ENCODE measurements around the gene PMEPA1. TPM values are rescaled to one million over a fixed set of nuclear protein-coding genes. Genes with fewer than 3 reads are reported as not detected.

Gene PMEPA1
- total RNA-seq, 1 experiment from 2014 or later = 89.8 TPM

DNA sequence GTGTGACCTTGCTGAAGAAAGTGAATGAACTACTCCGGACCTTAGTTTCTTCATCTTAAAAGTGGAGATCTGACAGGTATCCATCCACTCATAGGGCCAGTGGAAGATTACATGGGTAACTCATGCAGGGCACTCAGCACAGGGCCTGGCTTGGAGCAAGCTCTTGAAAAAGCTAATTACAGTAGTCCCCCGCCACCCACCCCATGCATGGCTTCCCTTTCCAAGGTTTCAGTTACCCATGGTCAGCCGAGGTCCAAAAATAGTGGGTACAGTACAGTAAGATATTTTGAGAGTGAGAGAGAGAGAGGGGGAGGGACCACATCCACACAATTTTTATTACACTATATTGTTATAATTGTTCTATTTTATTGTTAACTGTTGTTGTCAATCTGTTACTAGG, 7.1 kb upstream of the PMEPA1 start:
- Histone ChIP-seq H3K27me3 (ENCODE audit: control insufficient read depth, insufficient read depth, low read length) (no peaks in the 10 kb centered on the region), H3K4me3 (ENCODE audit: low read depth in 2 of 2, low read length in 2 of 2) (no peak overlapping the region), H3K4me1 (ENCODE audit: control insufficient read depth, insufficient read depth, low read length) (peaks cover 38% of the 10 kb centered on the region), H3K27ac (ENCODE audit: low read length) (no peak overlapping the region), H3K36me3 (ENCODE audit: control insufficient read depth, insufficient read depth, low read length) (no peaks in the 10 kb centered on the region), H3K9me3 (ENCODE audit: control insufficient read depth, insufficient read depth, low read depth, low read length) (no peaks in the 10 kb centered on the region)
- POLR2A ChIA-PET = no interaction called here
- DNase-seq (ENCODE audit: low read depth, low spot score) (no peak), ATAC-seq (no peak)
- in situ Hi-C loops (cut with HindIII; ENCODE audit: low pct_unique_long_range_greater_than_20kb, low sequenced_read_pairs) (no loop called here), intact Hi-C loops (cut with micrococcal nuclease; ENCODE audit: unreplicated experiment) (no loop called here)
- TF ChIP-seq SIN3A (IDR thresholded peaks at IDR 0.05; ENCODE audit: borderline replicate concordance, insufficient read depth, low read depth, low read length) (no peak), POLR2AphosphoS5 (IDR thresholded peaks at IDR 0.05; ENCODE audit: low read depth, low read length) (no peak), TCF7L2 (IDR thresholded peaks at IDR 0.05; ENCODE audit: low read depth, low read length) (no peak)
- TF ChIP-seq, protein P1, sequence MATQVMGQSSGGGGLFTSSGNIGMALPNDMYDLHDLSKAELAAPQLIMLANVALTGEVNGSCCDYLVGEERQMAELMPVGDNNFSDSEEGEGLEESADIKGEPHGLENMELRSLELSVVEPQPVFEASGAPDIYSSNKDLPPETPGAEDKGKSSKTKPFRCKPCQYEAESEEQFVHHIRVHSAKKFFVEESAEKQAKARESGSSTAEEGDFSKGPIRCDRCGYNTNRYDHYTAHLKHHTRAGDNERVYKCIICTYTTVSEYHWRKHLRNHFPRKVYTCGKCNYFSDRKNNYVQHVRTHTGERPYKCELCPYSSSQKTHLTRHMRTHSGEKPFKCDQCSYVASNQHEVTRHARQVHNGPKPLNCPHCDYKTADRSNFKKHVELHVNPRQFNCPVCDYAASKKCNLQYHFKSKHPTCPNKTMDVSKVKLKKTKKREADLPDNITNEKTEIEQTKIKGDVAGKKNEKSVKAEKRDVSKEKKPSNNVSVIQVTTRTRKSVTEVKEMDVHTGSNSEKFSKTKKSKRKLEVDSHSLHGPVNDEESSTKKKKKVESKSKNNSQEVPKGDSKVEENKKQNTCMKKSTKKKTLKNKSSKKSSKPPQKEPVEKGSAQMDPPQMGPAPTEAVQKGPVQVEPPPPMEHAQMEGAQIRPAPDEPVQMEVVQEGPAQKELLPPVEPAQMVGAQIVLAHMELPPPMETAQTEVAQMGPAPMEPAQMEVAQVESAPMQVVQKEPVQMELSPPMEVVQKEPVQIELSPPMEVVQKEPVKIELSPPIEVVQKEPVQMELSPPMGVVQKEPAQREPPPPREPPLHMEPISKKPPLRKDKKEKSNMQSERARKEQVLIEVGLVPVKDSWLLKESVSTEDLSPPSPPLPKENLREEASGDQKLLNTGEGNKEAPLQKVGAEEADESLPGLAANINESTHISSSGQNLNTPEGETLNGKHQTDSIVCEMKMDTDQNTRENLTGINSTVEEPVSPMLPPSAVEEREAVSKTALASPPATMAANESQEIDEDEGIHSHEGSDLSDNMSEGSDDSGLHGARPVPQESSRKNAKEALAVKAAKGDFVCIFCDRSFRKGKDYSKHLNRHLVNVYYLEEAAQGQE (IDR thresholded peaks at IDR 0.05; ENCODE audit: insufficient read depth in 1 of 2, low read depth in 2 of 2, low read length in 1 of 2) = no peak
- TF ChIP-seq, protein P2, sequence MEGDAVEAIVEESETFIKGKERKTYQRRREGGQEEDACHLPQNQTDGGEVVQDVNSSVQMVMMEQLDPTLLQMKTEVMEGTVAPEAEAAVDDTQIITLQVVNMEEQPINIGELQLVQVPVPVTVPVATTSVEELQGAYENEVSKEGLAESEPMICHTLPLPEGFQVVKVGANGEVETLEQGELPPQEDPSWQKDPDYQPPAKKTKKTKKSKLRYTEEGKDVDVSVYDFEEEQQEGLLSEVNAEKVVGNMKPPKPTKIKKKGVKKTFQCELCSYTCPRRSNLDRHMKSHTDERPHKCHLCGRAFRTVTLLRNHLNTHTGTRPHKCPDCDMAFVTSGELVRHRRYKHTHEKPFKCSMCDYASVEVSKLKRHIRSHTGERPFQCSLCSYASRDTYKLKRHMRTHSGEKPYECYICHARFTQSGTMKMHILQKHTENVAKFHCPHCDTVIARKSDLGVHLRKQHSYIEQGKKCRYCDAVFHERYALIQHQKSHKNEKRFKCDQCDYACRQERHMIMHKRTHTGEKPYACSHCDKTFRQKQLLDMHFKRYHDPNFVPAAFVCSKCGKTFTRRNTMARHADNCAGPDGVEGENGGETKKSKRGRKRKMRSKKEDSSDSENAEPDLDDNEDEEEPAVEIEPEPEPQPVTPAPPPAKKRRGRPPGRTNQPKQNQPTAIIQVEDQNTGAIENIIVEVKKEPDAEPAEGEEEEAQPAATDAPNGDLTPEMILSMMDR (IDR thresholded peaks at IDR 0.05) = no peak
- BruUV-seq (replicated peaks) = no TSS peak
- CTCF ChIA-PET = no interaction called here

DNA sequence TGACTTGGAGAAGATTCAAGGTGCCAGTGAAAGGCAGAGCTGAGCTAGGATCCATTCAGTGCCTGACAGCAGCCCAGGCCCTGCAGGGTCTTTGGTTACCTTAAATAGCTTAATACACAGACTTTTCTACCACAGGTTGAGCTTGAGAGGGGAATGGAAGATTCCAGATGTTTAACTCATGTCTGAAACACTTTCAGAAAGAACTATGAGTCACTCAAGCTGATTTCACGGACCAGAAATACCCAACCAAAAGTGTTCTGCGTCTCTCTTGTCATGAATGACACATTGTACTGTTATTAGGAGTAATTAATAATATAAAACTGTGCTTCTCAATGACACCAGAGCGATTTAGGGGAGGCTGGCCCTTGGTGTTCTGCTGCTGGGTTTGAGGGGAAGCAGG, 6.4 kb upstream of the PMEPA1 start:
- Histone ChIP-seq H3K36me3 (ENCODE audit: control insufficient read depth, insufficient read depth, low read length) (no peaks in the 10 kb centered on the region), H3K4me1 (ENCODE audit: control insufficient read depth, insufficient read depth, low read length) (peaks cover 44% of the 10 kb centered on the region), H3K4me3 (ENCODE audit: low read depth in 2 of 2, low read length in 2 of 2) (no peak overlapping the region), H3K27ac (ENCODE audit: low read length) (peak overlapping the region; percentile 34; the same call in 1 of the 2 replicates), H3K27me3 (ENCODE audit: control insufficient read depth, insufficient read depth, low read length) (no peaks in the 10 kb centered on the region), H3K9me3 (ENCODE audit: control insufficient read depth, insufficient read depth, low read depth, low read length) (no peaks in the 10 kb centered on the region)
- no peak for TF ChIP-seq POLR2AphosphoS5 (IDR thresholded peaks at IDR 0.05; ENCODE audit: low read depth, low read length)
- TF ChIP-seq, protein P1 (IDR thresholded peaks at IDR 0.05; ENCODE audit: insufficient read depth in 1 of 2, low read depth in 2 of 2, low read length in 1 of 2) = no peak
- TF ChIP-seq, protein P2 (IDR thresholded peaks at IDR 0.05) = no peak
- TF ChIP-seq TCF7L2 (IDR thresholded peaks at IDR 0.05; ENCODE audit: low read depth, low read length) = no peak
- no peak for TF ChIP-seq SIN3A (IDR thresholded peaks at IDR 0.05; ENCODE audit: borderline replicate concordance, insufficient read depth, low read depth, low read length)
- intact Hi-C loops (cut with micrococcal nuclease; ENCODE audit: unreplicated experiment) (no loop called here), in situ Hi-C loops (cut with HindIII; ENCODE audit: low pct_unique_long_range_greater_than_20kb, low sequenced_read_pairs) (no loop called here)
- no peak for DNase-seq (ENCODE audit: low read depth, low spot score)
- no TSS peak for BruUV-seq (replicated peaks)
- CTCF ChIA-PET = no interaction called here
- POLR2A ChIA-PET = interaction anchor here (0.5 kb wide), 1 partner anchor 436 kb away, joined by 8 read pairs; no protein-coding TSS in a partner anchor
- ATAC-seq = no peak
